Cardiac muscle cell (in vitro differentiated cells and primary cell): ENCODE data around the gene PARN. TPM values are rescaled to one million over a fixed set of nuclear protein-coding genes. Genes with fewer than 3 reads are reported as not detected.

Source experiments
- DNase-seq, 2 donors: peaks; one replicate each; pipeline versions ENCODE4 v3.0.0 to v3.0.0-alpha.2; 2010 to 2017; ENCODE audit warnings: low read depth in 1 of 2, low spot score in 1 of 2
- H3K27ac ChIP-seq: fragments of 200-600 bp; sonication (generic); 2 replicates; pipeline ENCODE4 v1.5.1; 2016
- H3K27me3 ChIP-seq: fragments of 200-600 bp; sonication (generic); 2 replicates; pipeline ENCODE4 v1.6.0; 2016; ENCODE audit warnings: control low read depth
- H3K36me3 ChIP-seq: fragments of 200-600 bp; sonication (generic); 2 replicates; pipeline ENCODE4 v1.5.1; 2016; ENCODE audit warnings: control low read depth
- H3K4me1 ChIP-seq: fragments of 200-600 bp; sonication (generic); 2 replicates; pipeline ENCODE4 v1.8.1; 2017; ENCODE audit warnings: low read depth, mild to moderate bottlenecking, mixed run types
- H3K4me3 ChIP-seq: fragments of 200-600 bp; sonication (generic); 2 replicates; pipeline ENCODE4 v1.5.1; 2016; ENCODE audit warnings: mild to moderate bottlenecking
- H3K9me3 ChIP-seq: fragments of 200-600 bp; sonication (generic); 2 replicates; pipeline ENCODE4 v1.5.1; 2017; ENCODE audit warnings: low read depth, mild to moderate bottlenecking, control low read depth
- polyA plus RNA-seq: library from polyadenylated mRNA; unstranded; fragments of >200 nt; fragmentation: Nextera tagmentation; extraction: Ambion mirVana; gene quantifications from 2 replicates; pipeline ENCODE4 v1.2.1, GENCODE V29; 2016
- total RNA-seq: library from RNA; depleted of rRNA; stranded (reverse); fragments of >200 nt; gene quantifications from 2 replicates; pipeline ENCODE4 v1.2.3, GENCODE V29; 2016
- TF ChIP-seq, protein P1 (sequence below): IDR thresholded peaks from 2 replicates; pipeline ENCODE4 v1.5.1; 2012; ENCODE audit warnings: low read depth, mild to moderate bottlenecking, low read length

Gene PARN
- total and polyA plus RNA-seq, 2 experiments from 2014 or later = 22.4 to 36.3 TPM

DNA sequence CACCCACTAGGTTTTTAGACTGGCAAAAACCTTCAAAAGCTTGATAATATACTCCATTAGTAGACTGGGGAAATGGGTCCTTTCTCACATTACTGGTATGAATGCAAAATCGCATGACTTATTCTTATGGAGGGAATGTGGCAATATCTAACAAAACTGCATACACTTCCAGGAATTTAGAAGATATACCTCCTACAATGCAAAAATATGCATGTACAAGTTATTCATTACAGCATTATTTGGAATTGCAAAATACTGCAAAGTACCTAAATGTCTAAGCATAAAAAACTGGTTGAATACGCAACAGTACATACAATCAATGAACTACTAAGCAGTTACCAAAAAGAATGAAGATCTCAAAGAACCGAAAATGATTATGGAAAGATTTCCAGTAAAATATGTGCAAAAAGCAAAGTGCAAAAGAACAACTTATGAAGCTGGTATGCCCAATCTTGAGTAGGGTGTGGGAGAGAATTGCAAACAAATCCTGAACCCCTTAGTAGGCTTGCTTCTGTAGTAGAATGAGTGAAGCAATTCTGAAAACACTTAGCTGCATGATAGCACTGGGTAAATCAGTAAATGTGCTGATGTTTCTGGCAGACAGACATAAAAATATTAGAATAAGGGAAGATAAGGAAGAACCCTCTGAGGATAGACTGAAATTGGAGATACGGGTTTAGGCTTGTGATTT, 180.1 kb downstream of the PARN start:
- Histone ChIP-seq H3K4me1 (peaks cover 26% of the 10 kb centered on the region), H3K36me3 (no peaks in the 10 kb centered on the region), H3K27me3 (no peaks in the 10 kb centered on the region), H3K4me3 (no peak overlapping the region), H3K27ac (no peak overlapping the region), H3K9me3 (no peaks in the 10 kb centered on the region)
- TF ChIP-seq, protein P1, sequence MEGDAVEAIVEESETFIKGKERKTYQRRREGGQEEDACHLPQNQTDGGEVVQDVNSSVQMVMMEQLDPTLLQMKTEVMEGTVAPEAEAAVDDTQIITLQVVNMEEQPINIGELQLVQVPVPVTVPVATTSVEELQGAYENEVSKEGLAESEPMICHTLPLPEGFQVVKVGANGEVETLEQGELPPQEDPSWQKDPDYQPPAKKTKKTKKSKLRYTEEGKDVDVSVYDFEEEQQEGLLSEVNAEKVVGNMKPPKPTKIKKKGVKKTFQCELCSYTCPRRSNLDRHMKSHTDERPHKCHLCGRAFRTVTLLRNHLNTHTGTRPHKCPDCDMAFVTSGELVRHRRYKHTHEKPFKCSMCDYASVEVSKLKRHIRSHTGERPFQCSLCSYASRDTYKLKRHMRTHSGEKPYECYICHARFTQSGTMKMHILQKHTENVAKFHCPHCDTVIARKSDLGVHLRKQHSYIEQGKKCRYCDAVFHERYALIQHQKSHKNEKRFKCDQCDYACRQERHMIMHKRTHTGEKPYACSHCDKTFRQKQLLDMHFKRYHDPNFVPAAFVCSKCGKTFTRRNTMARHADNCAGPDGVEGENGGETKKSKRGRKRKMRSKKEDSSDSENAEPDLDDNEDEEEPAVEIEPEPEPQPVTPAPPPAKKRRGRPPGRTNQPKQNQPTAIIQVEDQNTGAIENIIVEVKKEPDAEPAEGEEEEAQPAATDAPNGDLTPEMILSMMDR = no peak
- peak in 1 of 2 donors; percentile 78 for DNase-seq

DNA sequence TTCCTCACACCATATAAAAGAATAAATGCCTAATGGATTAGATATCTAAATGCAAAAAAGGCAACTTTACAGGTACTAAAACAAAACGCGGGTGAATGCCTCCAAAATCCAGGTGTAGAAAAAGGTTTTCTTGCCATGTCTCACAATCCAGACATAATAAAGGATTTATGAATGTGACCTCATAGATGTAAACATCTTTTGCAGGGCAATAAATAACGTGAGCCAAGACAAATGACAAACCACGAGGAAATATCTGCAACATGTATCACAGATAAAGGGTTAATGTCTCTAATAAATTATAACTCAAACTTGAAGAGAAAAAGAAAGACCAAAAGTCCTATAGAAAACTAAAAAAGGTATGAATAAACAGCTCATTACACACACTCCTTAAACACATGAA, 180.7 kb downstream of the PARN start:
- Histone ChIP-seq H3K4me3 (no peak overlapping the region), H3K27ac (no peak overlapping the region), H3K4me1 (peaks cover 27% of the 10 kb centered on the region), H3K36me3 (no peaks in the 10 kb centered on the region), H3K27me3 (no peaks in the 10 kb centered on the region), H3K9me3 (no peaks in the 10 kb centered on the region)
- TF ChIP-seq, protein P1 = no peak
- no peak for DNase-seq

DNA sequence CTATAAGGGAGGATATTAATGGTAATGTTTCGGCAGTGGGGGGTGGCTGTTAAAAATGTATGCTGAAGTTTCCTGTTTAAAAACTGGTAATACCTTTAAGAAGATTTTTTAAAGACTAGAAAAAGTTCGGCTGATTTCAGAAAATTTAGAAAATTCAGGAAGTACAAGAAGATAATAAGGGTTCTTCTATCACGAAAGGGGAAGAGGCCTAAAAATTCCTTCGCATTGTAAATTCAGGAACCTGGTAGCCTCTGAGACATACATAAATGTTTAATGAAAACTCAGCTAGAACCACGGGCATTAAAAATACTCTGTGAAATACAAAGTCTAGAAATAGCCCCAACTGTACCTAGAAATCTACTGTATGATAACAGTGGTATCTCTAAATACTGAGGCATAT, 181.2 kb downstream of the PARN start:
- Histone ChIP-seq H3K4me3 (no peak overlapping the region), H3K36me3 (no peaks in the 10 kb centered on the region), H3K4me1 (peaks cover 27% of the 10 kb centered on the region), H3K27me3 (no peaks in the 10 kb centered on the region), H3K27ac (no peak overlapping the region), H3K9me3 (no peaks in the 10 kb centered on the region)
- TF ChIP-seq, protein P1 = no peak
- no peak for DNase-seq

DNA sequence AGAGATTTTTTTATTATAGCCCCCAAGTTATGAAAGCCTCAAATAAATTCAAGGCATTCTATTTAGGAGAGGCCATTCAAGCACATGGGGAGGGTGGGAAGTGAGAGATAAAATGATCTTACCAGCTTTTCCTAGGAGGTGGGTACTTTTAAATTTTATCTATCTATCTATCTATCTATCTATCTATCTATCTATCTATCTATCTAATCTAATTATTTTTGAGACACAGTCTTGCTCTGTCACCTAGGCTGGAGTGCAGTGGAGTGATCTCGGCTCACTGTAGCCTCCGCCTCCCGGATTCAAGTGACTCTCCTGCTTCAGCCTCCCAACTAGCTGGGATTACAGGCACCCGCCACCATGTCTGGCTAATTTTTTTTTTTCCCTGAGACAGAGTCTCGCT, 182.3 kb downstream of the PARN start:
- Histone ChIP-seq H3K9me3 (no peaks in the 10 kb centered on the region), H3K4me3 (no peak overlapping the region), H3K27ac (peak overlapping the region; percentile 86), H3K4me1 (peaks cover 27% of the 10 kb centered on the region), H3K36me3 (no peaks in the 10 kb centered on the region), H3K27me3 (no peaks in the 10 kb centered on the region)
- TF ChIP-seq, protein P1 = no peak
- DNase-seq = no peak

DNA sequence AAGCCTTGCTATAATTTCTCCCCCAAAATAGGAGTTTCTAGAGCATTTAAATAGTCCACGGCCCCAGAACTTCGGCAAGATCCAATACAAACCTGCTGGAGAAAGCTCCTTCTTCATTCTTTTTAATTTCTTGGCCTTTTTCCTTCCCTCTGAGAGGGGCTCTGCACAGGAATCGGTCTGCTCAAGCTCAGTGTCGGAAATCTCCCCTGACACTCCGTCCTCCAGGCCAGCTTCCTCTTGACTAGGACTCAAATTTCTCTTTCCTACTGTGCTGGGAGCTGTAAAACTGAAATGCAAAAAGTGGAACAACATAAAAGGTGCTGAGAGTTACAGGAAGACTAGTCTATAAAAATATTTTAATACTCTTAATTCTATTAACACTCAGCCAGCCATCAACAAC, 183.3 kb downstream of the PARN start:
- Histone ChIP-seq H3K4me3 (no peak overlapping the region), H3K27ac (peak overlapping the region; percentile 86), H3K36me3 (no peaks in the 10 kb centered on the region), H3K4me1 (peaks cover 27% of the 10 kb centered on the region), H3K27me3 (no peaks in the 10 kb centered on the region), H3K9me3 (no peaks in the 10 kb centered on the region)
- peak in 1 of 2 donors; percentile 69 for DNase-seq
- TF ChIP-seq, protein P1 = no peak
